Measurements from ENCODE around the gene RPS2.
"Not testable (repeated sequence)": the region's sequence is repeated elsewhere in the genome, so short reads cannot be mapped to it uniquely, and the experiment has no call there.

RPS2 gene

DNA sequence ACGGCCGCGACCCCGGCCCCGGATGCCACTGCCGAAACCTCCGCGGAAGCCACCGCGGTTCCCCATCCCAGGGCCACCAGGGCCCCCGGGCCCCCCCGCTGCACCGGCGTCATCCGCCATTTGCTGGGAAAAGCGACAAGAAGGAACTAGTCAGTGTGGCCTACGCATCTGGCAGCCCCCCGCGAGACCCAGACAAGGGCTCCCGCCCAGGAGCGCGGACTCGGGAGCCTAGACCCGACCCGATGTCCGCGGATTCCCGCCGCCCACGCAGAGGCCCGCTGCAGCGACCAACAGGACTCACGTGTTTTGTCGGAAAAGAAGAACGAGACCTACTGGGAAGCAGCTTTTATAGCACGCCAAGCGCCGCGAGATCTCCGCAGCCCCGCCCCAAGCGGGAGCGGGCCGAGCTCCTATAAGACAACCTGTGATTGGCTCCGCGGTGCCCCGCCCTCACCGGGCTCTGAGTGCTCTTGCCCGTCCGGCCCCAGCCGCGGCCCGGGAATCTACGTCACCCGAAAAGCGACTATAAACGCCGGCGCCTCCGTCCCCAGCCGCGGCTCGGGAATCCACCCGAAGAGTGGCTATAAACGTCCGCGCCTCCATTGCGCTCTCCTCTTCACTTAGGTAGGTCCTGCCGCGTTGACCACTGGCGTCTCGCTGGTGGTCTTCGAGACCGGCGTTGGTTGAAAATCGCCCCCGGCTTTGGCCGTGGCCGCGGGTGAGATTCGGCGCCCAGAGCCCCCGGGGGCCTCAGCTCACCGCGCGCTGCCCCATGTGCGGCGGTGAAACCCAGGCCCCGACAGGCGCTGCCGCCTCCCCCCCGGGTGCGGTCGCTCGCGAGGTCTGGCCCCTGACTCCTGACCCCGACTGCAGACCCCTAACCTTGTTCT, at the start of gene RPS2:
RPS2 (minus strand) TSS at position 321 of the 890 bp plus-strand sequence; CDS start at position 120, 201 bp downstream.
- Histone ChIP-seq H3K9me3 (ENCODE audit: control insufficient read depth, insufficient read depth, low read length) (no peaks in the 10 kb centered on the region), H3K4me3 (ENCODE audit: low read depth, low read length) (peak within 1 kb of the TSS; percentile 87), H3K36me3 (ENCODE audit: control insufficient read depth, insufficient read depth, low read length) (peaks cover 27% of the 10 kb centered on the region), H3K4me1 (ENCODE audit: control insufficient read depth, insufficient read depth, low read length) (peaks cover 6% of the 10 kb centered on the region), H3K27me3 (ENCODE audit: control insufficient read depth, insufficient read depth, low read length) (no peaks in the 10 kb centered on the region), H3K9ac (ENCODE audit: low read depth, low read length) (peak within 1 kb of the TSS; percentile 96)

DNA sequence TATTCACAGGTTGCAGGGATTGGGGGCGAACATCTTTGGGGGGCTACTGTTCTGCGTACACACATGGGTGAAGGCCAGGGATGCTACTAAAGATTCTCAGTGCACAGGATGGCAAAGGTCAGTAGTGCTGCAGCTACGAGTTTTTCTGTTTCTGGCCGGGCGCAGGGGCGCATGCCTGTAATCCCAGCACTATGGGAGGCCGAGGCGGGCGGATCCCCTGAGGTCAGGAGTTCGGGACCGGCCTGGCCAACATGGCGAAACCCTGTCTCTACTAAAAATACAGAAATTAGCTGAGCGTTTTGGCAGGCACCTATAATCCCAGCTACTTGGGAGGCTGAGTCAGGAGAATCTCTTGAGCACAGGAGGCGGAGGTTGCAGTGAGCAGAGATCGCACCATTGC, 48.9 kb upstream of the RPS2 start:
- Histone ChIP-seq H3K27me3 (ENCODE audit: control insufficient read depth, insufficient read depth, low read length) (peaks cover 4% of the 10 kb centered on the region), H3K9ac (ENCODE audit: low read depth, low read length) (no peak overlapping the region), H3K9me3 (ENCODE audit: control insufficient read depth, insufficient read depth, low read length) (no peaks in the 10 kb centered on the region), H3K4me1 (ENCODE audit: control insufficient read depth, insufficient read depth, low read length) (peaks cover 5% of the 10 kb centered on the region), H3K36me3 (ENCODE audit: control insufficient read depth, insufficient read depth, low read length) (no peaks in the 10 kb centered on the region), H3K4me3 (ENCODE audit: low read depth, low read length) (no peak overlapping the region)

DNA sequence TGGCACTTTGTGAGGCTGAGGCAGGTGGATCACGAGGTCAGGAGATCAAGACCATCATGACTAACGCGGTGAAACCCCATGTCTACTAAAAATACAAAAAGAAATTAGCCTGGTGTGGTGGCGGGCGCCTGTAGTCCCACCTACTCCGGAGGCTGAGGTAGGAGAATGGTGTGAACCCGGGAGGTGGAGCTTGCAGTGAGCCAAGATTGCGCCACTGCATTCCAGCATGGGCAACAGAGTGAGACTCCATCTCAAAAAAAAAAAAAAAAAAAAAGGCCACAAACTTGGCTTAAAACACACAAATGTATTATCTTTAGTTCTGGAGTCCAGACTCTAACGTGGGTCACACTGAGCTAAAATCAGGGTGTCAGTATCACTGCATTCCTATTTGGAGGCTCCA, 47.1 kb upstream of the RPS2 start:
- not testable (repeated sequence) for H3K4me3 ChIP-seq (ENCODE audit: low read depth, low read length); H3K9ac ChIP-seq (ENCODE audit: low read depth, low read length); H3K27me3 ChIP-seq (ENCODE audit: control insufficient read depth, insufficient read depth, low read length); H3K36me3 ChIP-seq (ENCODE audit: control insufficient read depth, insufficient read depth, low read length); H3K9me3 ChIP-seq (ENCODE audit: control insufficient read depth, insufficient read depth, low read length); H3K4me1 ChIP-seq (ENCODE audit: control insufficient read depth, insufficient read depth, low read length)

DNA sequence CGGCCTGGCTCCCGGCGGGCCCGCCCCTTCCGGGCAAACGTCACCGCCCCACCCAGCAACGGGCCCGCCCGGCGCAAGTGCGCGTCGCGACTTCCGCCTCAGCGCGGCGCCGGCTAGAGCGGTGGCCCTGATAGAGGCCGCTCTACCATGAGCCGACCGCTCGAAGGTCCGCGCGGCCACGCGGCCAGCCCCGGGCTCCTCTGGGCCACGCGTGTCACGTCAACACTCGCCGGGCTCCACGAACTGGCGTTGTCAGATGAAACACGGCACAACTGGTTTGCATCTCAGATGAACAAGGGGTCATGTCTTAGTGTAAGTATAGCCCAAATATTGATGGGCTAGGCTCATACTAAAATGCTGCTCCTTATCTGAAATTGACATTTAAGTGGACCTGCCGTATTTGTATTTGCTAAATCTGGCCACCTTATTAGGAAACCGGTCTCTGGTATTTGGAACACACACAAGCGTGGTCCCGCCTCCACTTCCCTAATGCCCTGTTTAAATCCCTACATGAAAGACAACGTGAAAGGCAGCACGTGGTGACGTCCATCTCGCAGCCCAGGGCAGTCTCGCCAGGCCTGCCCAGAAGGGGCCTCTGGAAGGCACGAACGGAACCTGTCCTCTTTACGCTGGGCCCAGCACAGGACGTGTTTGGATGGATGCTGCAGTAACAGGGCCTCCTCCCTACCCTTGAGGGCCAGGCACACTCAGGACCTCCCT, 45.3 kb upstream of the RPS2 start, which contains the start of gene ZNF598:
ZNF598 (minus strand) TSS at position 31 of the 720 bp plus-strand sequence.
- peaks cover 10% of the 10 kb centered on the region for H3K4me1 ChIP-seq (ENCODE audit: control insufficient read depth, insufficient read depth, low read length)
- no peaks in the 10 kb centered on the region for H3K9me3 ChIP-seq (ENCODE audit: control insufficient read depth, insufficient read depth, low read length)
- peak within 1 kb of the TSS; percentile 89 for H3K9ac ChIP-seq (ENCODE audit: low read depth, low read length)
- H3K4me3 ChIP-seq (ENCODE audit: low read depth, low read length), result peak within 1 kb of the TSS; percentile 91
- H3K36me3 ChIP-seq (ENCODE audit: control insufficient read depth, insufficient read depth, low read length), result peaks cover 6% of the 10 kb centered on the region
- no peaks in the 10 kb centered on the region for H3K27me3 ChIP-seq (ENCODE audit: control insufficient read depth, insufficient read depth, low read length)

DNA sequence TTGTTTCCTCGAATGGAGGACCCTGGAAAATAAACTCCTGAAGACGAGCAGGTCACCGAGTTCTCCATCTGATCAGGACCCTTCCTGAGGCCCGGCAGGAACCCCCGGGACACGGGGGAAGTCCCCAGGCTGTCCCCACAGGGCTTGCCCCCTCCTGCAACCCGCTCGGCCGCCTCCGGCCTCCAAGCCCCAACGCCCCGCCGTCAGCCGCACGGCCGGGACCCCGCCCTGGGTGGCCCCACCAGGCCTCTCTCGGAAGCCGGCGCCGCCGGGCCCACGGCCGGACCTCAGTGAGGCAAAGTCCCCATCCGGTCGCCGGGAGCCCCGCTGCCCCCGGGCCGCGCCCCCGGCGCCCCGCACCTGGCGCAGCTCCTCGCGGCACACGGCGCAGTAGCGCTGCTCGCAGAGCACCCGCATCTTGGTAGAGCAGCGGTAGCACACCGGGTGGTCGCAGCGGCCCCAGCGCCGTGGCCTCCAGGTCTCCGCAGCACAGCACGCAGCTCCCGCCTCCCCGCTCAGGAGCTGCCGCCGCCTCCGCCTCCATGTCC, 44.6 kb upstream of the RPS2 start:
- H3K9me3 ChIP-seq (ENCODE audit: control insufficient read depth, insufficient read depth, low read length), result no peaks in the 10 kb centered on the region
- H3K27me3 ChIP-seq (ENCODE audit: control insufficient read depth, insufficient read depth, low read length), result no peaks in the 10 kb centered on the region
- H3K4me1 ChIP-seq (ENCODE audit: control insufficient read depth, insufficient read depth, low read length), result peaks cover 10% of the 10 kb centered on the region
- H3K36me3 ChIP-seq (ENCODE audit: control insufficient read depth, insufficient read depth, low read length), result peaks cover 6% of the 10 kb centered on the region
- H3K9ac ChIP-seq (ENCODE audit: low read depth, low read length), result peak overlapping the region; percentile 89
- H3K4me3 ChIP-seq (ENCODE audit: low read depth, low read length), result peak overlapping the region; percentile 91

DNA sequence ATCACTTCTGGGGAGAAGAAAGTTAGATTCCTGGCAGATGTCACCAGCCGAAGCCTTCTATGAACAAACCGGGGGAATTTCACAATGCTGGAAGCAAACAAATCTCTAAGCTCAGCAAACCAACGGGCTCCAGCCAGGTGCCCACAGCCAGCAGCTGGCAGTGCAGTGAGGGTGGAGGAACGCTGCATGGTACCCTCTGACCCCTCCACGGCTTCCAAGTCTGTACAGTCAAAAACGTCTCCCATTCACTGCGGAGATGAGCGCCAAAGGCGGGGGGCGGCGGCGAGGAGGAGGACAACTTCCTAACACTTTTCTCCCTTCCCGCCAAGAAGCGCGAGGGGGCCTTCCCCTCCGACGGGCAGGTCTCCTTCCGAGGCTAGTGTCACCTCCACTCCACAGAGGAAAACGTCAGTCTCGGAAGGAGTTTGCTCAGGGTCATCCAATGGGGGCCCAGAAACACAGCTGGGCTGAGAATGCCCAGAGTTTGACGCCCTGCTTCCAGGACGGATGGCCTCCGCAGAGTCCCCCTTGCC, 44.1 kb upstream of the RPS2 start:
- H3K27me3 ChIP-seq (ENCODE audit: control insufficient read depth, insufficient read depth, low read length), result no peaks in the 10 kb centered on the region
- peak overlapping the region; percentile 89 for H3K9ac ChIP-seq (ENCODE audit: low read depth, low read length)
- H3K9me3 ChIP-seq (ENCODE audit: control insufficient read depth, insufficient read depth, low read length), result no peaks in the 10 kb centered on the region
- peaks cover 10% of the 10 kb centered on the region for H3K4me1 ChIP-seq (ENCODE audit: control insufficient read depth, insufficient read depth, low read length)
- H3K4me3 ChIP-seq (ENCODE audit: low read depth, low read length), result peak overlapping the region; percentile 91
- H3K36me3 ChIP-seq (ENCODE audit: control insufficient read depth, insufficient read depth, low read length), result peaks cover 6% of the 10 kb centered on the region

DNA sequence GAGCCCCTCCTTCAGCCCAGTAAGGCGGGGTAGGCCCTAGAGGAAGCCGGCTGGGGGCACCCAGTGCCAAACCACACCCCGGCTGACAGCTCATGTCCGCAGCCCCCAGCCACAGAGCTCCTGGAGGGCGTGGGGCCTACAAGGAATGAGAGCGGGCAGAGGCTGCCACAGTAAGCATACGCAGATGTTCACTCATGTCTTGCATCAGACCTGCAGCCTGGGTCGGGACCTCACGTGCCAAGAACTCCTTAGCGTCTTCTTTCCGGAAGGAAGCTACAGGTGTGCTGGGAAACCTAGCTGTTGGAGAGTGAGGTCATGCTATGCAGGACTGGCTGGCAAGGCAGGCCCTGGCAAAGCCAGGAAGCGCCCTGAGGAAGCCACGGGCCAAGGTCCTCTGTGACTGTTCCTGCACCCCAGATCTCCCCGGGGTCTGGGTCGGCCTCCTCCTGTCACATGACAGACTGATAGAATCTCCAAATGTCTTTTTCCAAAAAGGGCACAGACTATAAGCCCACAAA, 43.4 kb upstream of the RPS2 start:
- H3K27me3 ChIP-seq (ENCODE audit: control insufficient read depth, insufficient read depth, low read length), result no peaks in the 10 kb centered on the region
- H3K9ac ChIP-seq (ENCODE audit: low read depth, low read length), result no peak overlapping the region
- peaks cover 12% of the 10 kb centered on the region for H3K4me1 ChIP-seq (ENCODE audit: control insufficient read depth, insufficient read depth, low read length)
- H3K36me3 ChIP-seq (ENCODE audit: control insufficient read depth, insufficient read depth, low read length), result peaks cover 11% of the 10 kb centered on the region
- peak overlapping the region; percentile 91 for H3K4me3 ChIP-seq (ENCODE audit: low read depth, low read length)
- H3K9me3 ChIP-seq (ENCODE audit: control insufficient read depth, insufficient read depth, low read length), result no peaks in the 10 kb centered on the region

DNA sequence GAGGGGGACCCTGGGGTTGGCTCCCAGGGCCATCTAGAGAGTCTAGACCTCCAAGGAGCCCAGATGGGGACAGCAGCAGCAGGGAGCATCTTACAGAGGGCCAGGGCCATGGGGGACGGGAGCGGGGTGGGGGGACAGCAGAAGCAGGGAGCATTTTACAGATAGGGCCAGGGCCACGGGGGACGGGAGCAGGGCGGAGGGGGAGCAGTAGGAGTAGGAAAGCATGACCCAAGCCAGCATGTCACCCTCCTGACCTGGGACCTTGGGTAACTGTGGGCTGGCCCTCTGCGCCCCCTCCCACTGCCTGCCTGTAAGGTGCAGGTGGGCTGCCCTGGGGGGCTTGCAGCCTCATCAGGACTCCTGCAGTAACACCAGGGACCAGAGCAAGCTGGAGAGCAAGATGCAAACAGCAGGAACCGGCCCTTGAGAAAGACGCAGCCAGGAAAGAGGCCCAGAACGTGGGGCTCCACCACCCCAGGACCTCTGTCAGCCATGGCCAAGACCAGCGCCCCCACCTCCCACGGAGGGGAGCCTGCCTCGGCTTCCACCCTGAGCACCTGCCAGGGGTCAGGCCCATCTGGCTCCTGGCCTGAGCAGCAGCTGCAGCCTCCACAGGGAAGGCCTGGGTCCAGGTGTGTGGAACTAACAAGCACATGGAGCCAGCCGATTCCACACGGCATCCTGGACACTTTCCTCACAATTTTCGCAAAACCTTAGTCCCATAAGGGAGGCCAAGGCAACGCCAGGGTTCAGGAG, 42.6 kb upstream of the RPS2 start:
- no peaks in the 10 kb centered on the region for H3K27me3 ChIP-seq (ENCODE audit: control insufficient read depth, insufficient read depth, low read length)
- H3K9me3 ChIP-seq (ENCODE audit: control insufficient read depth, insufficient read depth, low read length), result no peaks in the 10 kb centered on the region
- no peak overlapping the region for H3K4me3 ChIP-seq (ENCODE audit: low read depth, low read length)
- no peak overlapping the region for H3K9ac ChIP-seq (ENCODE audit: low read depth, low read length)
- H3K36me3 ChIP-seq (ENCODE audit: control insufficient read depth, insufficient read depth, low read length), result peaks cover 19% of the 10 kb centered on the region
- peaks cover 12% of the 10 kb centered on the region for H3K4me1 ChIP-seq (ENCODE audit: control insufficient read depth, insufficient read depth, low read length)

DNA sequence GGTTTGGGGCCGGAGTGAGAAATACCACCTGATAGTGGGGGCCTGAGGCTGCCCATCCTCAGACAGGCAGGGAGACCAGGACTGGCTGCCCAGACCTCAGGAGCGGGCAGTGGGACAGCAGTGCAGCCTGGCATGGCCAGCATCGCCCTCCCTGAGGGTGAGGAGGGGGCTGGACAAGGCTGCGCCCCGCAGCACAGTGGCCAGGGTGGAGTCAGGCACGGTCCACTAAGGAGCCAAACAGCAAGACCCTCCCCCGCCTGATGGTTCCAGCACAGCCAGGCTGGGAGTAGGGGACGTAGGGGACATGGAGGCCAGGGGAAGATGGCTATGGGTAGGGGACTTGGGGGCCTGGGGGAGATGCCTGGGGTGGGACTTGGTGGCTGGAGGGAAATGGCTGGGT, 41.7 kb upstream of the RPS2 start:
- Histone ChIP-seq H3K4me1 (ENCODE audit: control insufficient read depth, insufficient read depth, low read length) (peaks cover 12% of the 10 kb centered on the region), H3K4me3 (ENCODE audit: low read depth, low read length) (no peak overlapping the region), H3K36me3 (ENCODE audit: control insufficient read depth, insufficient read depth, low read length) (peaks cover 28% of the 10 kb centered on the region), H3K27me3 (ENCODE audit: control insufficient read depth, insufficient read depth, low read length) (no peaks in the 10 kb centered on the region), H3K9ac (ENCODE audit: low read depth, low read length) (no peak overlapping the region), H3K9me3 (ENCODE audit: control insufficient read depth, insufficient read depth, low read length) (no peaks in the 10 kb centered on the region)

DNA sequence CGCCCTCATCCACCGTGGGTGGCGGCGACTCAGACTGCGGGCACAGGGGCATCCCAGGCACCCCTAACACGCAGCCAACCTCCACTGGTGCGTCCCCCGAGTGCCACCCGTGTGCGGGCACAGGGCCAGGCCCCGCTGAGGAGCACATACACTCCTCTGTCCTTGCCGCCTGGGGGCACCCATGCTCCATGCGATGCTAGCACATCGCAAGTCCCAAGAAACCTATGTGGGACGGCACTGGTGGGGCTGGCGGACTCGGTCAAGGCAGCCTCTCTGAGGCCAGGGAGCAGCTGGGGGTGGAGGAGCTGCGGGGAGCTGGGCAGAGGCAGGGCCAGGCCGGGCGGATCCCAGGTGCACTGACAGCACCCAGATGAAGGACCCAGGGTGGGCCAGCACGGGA, 41.0 kb upstream of the RPS2 start:
- no peak overlapping the region for H3K4me3 ChIP-seq (ENCODE audit: low read depth, low read length)
- peaks cover 34% of the 10 kb centered on the region for H3K36me3 ChIP-seq (ENCODE audit: control insufficient read depth, insufficient read depth, low read length)
- H3K27me3 ChIP-seq (ENCODE audit: control insufficient read depth, insufficient read depth, low read length), result no peaks in the 10 kb centered on the region
- no peak overlapping the region for H3K9ac ChIP-seq (ENCODE audit: low read depth, low read length)
- H3K9me3 ChIP-seq (ENCODE audit: control insufficient read depth, insufficient read depth, low read length), result no peaks in the 10 kb centered on the region
- peaks cover 12% of the 10 kb centered on the region for H3K4me1 ChIP-seq (ENCODE audit: control insufficient read depth, insufficient read depth, low read length)

All from iPS-15b (cell line).